SK-N-MC (cell line): Measurements from ENCODE around the gene MEF2D.

Experiments used
- DNase-seq: peaks from one replicate; pipeline ENCODE4 v3.0.0-alpha.2; 2011; ENCODE audit warnings: low read depth, low spot score
- H3K27ac ChIP-seq: fragments of 200-600 bp; sonication (generic); 2 replicates; pipeline ENCODE4 v1.5.1; 2016; ENCODE audit warnings: mixed run types
- H3K36me3 ChIP-seq: fragments of 200-600 bp; sonication (generic); 2 replicates; pipeline ENCODE4 v1.6.1; 2017; ENCODE audit warnings: antibody characterized with exemption, low read length, mixed read lengths; ENCODE audit not compliant: insufficient read depth
- H3K4me3 ChIP-seq: fragments of 200-600 bp; sonication (generic); 2 replicates; pipeline ENCODE4 v1.5.1; 2016
- H3K9ac ChIP-seq: fragments of 200-600 bp; sonication (generic); 2 replicates; pipeline ENCODE4 v1.8.0; 2017; ENCODE audit warnings: mixed run types, mixed read lengths; ENCODE audit not compliant: insufficient read length
- H3K9me3 ChIP-seq: fragments of 200-600 bp; sonication (generic); 2 replicates; pipeline ENCODE4 v1.6.1; 2017; ENCODE audit warnings: low read depth, mild to moderate bottlenecking, antibody characterized with exemption, low read length, moderate library complexity, mixed read lengths
- EZH2 ChIP-seq: fragments of 200-600 bp; sonication (generic); IDR thresholded peaks from one replicate; pipeline ENCODE4 v1.6.1; 2017; ENCODE audit warnings: antibody characterized with exemption
- FOXP2 ChIP-seq: optimal IDR thresholded peaks from 2 replicates; pipeline ENCODE3; 2011; ENCODE audit warnings: mild to moderate bottlenecking, moderate library complexity; ENCODE audit not compliant: insufficient read depth; ENCODE audit errors: extremely low read length, control extremely low read depth
- POLR2AphosphoS5 ChIP-seq: IDR thresholded peaks from 2 replicates; pipeline ENCODE4 v1.6.1; 2012; ENCODE audit warnings: mild to moderate bottlenecking, low read depth, low read length, borderline replicate concordance

Gene MEF2D

DNA sequence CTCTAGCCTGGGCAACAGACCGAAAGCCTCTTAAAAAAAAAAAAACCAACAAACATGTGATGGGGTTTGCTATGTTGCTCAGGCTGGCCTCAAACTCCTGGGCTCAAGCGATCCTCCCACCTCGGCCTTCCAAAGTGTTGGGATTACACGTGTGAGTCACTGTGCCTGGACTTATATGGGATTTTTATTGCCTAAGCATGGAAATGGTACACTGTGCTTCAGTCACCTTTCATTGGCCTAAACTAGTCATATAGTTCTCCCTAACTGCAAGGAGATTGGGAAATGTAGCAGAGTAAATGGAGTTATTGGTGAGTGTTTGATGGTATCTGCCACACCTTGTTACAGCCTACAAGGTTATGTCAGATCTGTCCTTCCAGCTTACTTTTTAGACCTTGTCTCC lies 17.2 kb upstream of the MEF2D start:
- H3K27ac ChIP-seq = no peak overlapping the region
- no peaks in the 10 kb centered on the region for H3K36me3 ChIP-seq
- no peak overlapping the region for H3K4me3 ChIP-seq
- H3K9me3 ChIP-seq = no peaks in the 10 kb centered on the region
- no peak for DNase-seq
- TF ChIP-seq FOXP2 = no peak
- TF ChIP-seq POLR2AphosphoS5 = no peak
- TF ChIP-seq EZH2 = no peak
- no peak overlapping the region for H3K9ac ChIP-seq

DNA sequence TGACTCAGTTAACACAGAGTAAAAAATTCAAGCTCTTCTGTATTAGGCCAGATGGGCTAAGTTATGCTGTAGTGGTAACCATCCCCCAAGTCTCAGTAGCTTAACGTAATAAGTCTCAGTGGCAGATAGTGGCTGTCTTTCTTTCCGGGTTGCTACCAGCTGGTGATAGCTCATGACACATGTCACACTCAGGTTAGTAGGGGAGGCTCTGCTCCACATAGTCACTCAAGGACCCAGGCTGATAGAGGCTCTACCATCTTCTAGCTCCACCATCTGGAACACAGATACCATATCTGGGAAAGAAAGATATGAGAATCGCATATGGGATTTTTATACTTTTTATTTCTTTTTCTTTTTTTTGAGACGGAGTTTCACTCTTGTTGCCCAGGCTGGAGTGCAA lies 16.2 kb upstream of the MEF2D start:
- TF ChIP-seq FOXP2 (no peak), POLR2AphosphoS5 (no peak), EZH2 (no peak)
- H3K9me3 ChIP-seq = no peaks in the 10 kb centered on the region
- H3K9ac ChIP-seq = no peak overlapping the region
- no peaks in the 10 kb centered on the region for H3K36me3 ChIP-seq
- no peak overlapping the region for H3K27ac ChIP-seq
- no peak for DNase-seq
- H3K4me3 ChIP-seq = no peak overlapping the region

DNA sequence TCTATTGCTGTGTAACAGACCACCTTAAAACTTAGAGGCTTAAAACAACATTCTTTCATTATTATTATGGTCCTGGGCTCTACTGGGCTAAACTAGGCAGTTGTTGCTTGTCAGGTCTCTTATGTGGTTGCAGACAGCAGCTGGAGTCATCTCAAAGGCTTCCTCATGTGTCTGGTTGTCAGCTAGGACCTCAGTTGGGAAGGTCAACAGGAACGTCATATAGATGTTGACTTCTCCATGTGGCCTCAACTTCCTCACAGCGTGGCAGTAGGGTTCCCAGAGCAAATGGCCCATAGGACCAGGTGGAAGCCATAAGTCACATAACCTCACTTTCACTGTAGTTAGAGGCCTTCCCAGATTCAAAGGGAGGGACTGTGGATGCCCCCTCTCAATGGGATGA lies 15.4 kb upstream of the MEF2D start:
- H3K9ac ChIP-seq = no peak overlapping the region
- no peak overlapping the region for H3K4me3 ChIP-seq
- H3K9me3 ChIP-seq = no peaks in the 10 kb centered on the region
- DNase-seq = no peak
- H3K36me3 ChIP-seq = no peaks in the 10 kb centered on the region
- H3K27ac ChIP-seq = peak overlapping the region; percentile 12; the same call in 1 of the 2 replicates
- TF ChIP-seq EZH2 = no peak
- no peak for TF ChIP-seq POLR2AphosphoS5

DNA sequence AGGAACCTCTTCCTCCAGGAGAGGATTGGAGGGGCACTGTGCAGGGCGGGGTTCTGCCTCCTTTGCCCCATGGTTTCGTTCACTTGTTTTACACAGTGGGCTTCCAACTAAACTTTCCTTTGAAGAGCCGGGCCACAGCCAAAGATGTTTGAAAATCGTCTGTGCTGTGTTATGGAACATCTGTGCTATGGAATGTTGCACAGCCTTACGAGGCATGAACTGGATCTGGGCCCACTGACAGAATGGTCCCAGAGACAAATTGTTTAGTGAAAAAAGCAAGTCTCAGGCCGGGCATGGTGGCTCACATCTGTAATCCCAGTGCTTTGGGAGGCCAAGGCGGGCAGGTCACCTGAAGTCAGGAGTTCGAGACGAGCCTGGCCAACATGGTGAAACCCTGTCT lies 12.6 kb upstream of the MEF2D start:
- Histone ChIP-seq H3K4me3 (no peak overlapping the region), H3K9ac (no peak overlapping the region), H3K36me3 (no peaks in the 10 kb centered on the region), H3K27ac (no peak overlapping the region), H3K9me3 (no peaks in the 10 kb centered on the region)
- TF ChIP-seq POLR2AphosphoS5 (no peak), EZH2 (no peak), FOXP2 (no peak)
- DNase-seq = no peak

DNA sequence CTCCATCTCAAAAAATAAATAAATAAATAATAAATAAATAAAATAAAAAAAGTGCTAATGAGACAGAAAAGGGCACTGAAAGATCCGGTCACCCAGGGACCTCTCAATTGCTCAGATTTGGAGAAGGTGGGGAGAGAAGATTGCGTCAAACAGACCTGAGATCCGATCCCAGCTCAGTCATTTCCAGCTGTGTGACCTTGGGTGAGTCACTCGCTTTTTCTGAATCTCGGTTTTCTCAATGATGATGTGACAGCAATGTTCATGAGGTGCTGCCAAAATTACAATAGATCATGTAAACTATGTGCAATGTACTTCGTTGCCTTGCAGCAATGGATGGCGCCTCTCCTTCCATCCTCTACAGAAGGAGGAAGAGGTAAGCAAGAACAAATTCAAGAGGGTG lies 11.1 kb upstream of the MEF2D start:
- no peak for DNase-seq
- Histone ChIP-seq H3K4me3 (no peak overlapping the region), H3K9ac (no peak overlapping the region), H3K9me3 (no peaks in the 10 kb centered on the region), H3K36me3 (no peaks in the 10 kb centered on the region), H3K27ac (no peak overlapping the region)
- TF ChIP-seq EZH2 (no peak), FOXP2 (no peak), POLR2AphosphoS5 (no peak)

DNA sequence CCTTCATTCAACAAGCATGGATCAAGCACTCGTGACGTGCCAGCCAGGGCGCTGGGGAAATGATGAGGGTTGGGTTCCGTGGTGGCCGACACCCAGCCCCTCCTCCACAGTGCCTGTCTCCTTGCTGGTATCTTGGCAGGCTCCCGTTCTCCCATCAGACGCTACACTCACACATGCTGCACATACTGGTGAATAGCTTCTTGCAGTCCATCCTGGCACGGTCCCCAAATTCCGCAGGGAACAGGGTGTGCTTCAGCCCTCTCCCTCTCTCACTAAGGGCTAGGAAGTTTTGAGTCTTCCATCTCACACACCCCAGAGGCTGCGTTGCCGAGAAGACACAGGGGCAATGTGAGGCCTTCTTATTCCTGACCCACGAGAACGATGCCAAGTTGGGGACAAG lies 10.1 kb upstream of the MEF2D start:
- Histone ChIP-seq H3K9me3 (no peaks in the 10 kb centered on the region), H3K36me3 (no peaks in the 10 kb centered on the region), H3K27ac (no peak overlapping the region), H3K4me3 (no peak overlapping the region), H3K9ac (no peak overlapping the region)
- DNase-seq = no peak
- TF ChIP-seq FOXP2 (no peak), POLR2AphosphoS5 (no peak), EZH2 (no peak)

DNA sequence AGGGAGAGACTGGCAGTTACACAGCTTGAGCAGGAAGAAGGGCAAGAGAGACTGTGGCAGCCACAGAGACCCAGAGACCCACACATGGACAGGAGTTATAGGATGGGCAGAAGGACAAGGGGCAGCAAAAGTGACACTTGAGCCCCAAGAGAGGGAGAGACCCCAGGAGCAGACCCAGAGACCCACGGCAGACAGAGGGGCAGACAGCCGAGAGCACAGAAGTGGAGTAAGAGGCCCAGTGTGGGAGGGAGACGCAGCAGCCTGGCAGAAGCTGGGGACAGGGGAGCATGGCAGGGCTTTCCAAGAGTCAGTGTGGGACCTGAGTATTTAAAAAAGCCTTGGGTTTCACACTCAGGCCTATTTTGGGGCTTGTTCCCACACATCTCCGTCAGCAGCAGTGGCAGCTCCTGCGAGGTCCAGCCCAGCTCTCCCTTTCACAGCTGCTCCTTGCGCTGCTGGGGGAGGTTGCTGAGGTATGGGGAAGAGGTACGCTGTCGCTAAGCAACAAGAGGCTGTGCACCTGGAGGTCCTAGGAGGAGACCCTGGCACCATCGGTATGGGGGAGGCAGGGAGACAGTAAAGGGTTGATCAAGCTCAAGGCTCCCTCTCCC lies 9.0 kb upstream of the MEF2D start:
- Histone ChIP-seq H3K9ac (no peak overlapping the region), H3K9me3 (no peaks in the 10 kb centered on the region), H3K36me3 (no peaks in the 10 kb centered on the region), H3K27ac (no peak overlapping the region), H3K4me3 (no peak overlapping the region)
- DNase-seq = no peak
- no peak for TF ChIP-seq POLR2AphosphoS5
- TF ChIP-seq FOXP2 = no peak
- TF ChIP-seq EZH2 = no peak

DNA sequence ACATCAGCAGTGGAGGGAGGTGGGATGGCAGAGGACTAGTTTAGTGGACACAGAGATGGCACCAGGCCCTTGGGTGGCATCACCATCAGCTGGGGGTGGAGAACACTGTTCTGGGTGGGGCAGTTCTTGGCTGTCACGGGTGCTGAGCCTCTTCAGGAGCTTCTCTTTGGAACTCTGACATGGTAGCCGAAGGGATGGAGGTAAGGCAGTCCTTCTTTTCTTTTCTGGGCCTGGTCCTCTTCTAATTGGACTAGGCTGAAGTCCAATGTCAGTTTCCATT lies 8.3 kb upstream of the MEF2D start:
- H3K9me3 ChIP-seq = no peaks in the 10 kb centered on the region
- no peak for DNase-seq
- H3K9ac ChIP-seq = no peak overlapping the region
- no peak for TF ChIP-seq EZH2
- H3K27ac ChIP-seq = no peak overlapping the region
- H3K4me3 ChIP-seq = no peak overlapping the region
- no peaks in the 10 kb centered on the region for H3K36me3 ChIP-seq

DNA sequence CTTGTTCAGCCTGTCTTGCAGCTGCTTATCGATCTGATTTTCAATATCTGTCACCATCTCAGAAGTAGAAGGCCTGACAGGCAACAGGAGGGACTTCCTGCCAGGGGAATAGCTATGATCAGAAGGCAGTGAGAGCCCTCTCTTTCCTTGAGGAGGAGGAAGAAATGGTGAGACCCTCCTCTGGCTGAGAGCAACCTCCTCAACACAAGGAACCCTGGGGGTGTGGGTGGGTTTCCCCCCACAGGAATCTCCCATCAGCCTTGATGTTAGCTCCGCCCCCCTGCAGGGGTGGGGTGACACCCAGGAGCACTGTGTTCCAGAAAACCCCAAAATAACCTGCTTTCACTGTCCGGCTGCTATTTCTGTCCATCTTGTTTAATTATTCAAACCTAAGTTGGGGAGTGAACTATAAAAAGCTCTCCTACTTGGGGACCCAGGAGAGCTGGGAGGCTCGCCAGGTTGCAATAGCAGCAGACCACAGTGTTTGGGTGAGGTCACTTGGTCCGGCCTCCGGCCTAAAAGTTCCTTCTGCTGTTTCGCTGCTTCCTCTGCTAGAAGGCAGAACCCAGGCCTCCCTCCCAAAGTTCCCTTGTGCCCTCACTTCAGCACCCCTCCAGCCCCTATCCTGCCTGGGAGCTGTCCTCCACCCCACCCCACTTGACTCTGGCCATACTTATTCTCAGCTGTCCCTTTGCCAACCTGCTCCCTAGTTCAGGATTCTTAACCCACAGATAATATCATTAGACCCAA lies 7.8 kb upstream of the MEF2D start:
- Histone ChIP-seq H3K36me3 (no peaks in the 10 kb centered on the region), H3K4me3 (no peak overlapping the region), H3K27ac (no peak overlapping the region), H3K9me3 (no peaks in the 10 kb centered on the region), H3K9ac (no peak overlapping the region)
- DNase-seq = no peak
- TF ChIP-seq FOXP2 (no peak), EZH2 (no peak), POLR2AphosphoS5 (no peak)

DNA sequence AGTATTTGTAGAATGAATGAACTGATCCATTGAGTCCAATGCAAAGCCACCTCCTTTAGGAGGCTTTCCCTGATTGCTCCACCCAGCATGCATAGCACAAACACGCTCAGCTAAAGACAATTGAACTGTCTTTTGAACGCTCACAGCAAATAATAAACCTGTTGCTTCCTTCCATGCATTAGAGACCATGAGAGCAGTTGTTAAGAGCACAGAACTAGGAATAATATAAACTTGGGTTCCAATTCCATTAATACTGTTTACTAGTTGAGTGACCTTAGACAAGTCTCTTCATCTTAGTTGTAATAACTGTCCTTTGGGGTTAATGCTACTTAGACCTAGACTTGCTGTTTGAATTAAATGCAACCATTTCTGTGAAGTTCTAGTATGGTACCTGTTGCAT lies 5.9 kb upstream of the MEF2D start:
- no peaks in the 10 kb centered on the region for H3K36me3 ChIP-seq
- no peak overlapping the region for H3K4me3 ChIP-seq
- H3K9ac ChIP-seq = no peak overlapping the region
- no peaks in the 10 kb centered on the region for H3K9me3 ChIP-seq
- DNase-seq = no peak
- no peak overlapping the region for H3K27ac ChIP-seq
- TF ChIP-seq EZH2 (no peak), FOXP2 (no peak), POLR2AphosphoS5 (no peak)
